Measurements from ENCODE around the gene HIVEP2. TPM values are rescaled to one million over a fixed set of nuclear protein-coding genes. Genes with fewer than 3 reads are reported as not detected.
A peak's percentile ranks its signal among the peaks of the same experiment; 100 is the strongest.

HIVEP2 gene
- total RNA-seq, 2 experiments from 2014 or later, result 30.2 to 35.4 TPM

DNA sequence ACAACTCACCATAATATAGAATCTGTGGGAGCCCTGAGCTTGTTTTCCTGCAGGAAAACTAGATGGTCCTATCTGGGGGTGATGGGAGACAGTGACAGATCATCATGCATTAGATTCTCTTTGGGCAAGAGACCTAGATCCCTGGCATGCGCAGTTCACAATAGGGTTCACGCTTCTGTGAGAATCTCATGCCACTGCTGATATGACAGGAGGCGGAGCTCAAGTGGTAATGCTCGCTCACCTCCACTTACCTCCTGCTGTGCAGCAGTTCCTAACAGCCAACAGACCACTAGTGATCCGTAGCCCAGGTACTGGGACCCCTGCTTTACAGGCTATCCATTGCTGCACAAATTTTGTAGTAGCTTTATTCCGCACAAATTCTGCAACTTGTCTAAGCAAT lies 84.5 kb downstream of the HIVEP2 start:
- Mint-ChIP-seq H3K9me3 (no peaks in the 10 kb centered on the region), H3K27ac (peak overlapping the region; percentile 55), H3K4me3 (no peak overlapping the region), H3K27me3 (no peaks in the 10 kb centered on the region), H3K36me3 (ENCODE audit: low read depth) (peaks cover 20% of the 10 kb centered on the region), H3K4me1 (peaks cover 70% of the 10 kb centered on the region)
- ChIA-PET POLR2A (interaction anchor here (0.5 kb wide), 1 partner anchor 75 kb away, joined by 10 read pairs; no protein-coding TSS in a partner anchor), CTCF (interaction anchor here (1.3 to 2.9 kb wide), 2 partner anchors 11 to 14 kb away, joined by 3 to 12 read pairs; no protein-coding TSS in a partner anchor)
- DNase-seq, result no peak

DNA sequence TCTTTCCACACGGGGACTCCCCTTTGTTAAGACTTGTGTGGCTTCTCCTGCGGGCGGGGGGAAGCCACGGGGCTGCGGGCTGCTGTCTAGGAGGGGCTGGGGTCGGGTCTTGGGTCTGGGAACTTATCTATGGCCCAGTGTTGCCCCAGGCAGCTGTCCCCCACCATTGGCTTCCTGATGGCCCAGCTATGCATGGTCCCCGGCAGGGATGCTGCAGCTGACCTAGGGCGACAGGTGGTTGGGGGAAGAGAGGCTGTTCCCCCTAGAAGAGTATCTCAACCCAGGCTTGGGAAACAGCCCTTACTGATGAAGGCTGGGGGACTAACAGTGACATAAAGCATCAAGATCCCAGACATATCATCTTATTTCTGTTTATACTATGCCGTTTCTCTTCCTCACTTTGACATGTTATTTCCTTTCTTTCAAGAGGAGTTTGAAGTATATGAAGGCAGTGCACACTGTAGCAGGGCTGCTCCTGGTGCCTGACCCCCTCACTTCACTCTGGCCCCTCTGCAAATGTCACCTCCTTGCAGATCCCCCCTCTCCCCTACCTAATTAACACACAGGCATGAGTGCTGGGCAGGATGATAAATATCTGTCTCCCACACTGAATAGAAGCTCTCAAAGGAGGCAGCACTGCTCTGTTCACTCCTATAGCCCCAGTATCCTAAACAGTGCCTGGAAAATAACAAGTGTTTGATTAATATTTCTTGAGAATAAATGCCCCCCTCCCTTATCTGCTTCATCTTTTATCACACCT lies 87.0 kb downstream of the HIVEP2 start:
- Mint-ChIP-seq H3K36me3 (ENCODE audit: low read depth) (peaks cover 41% of the 10 kb centered on the region), H3K27me3 (no peaks in the 10 kb centered on the region), H3K9me3 (peaks cover 2% of the 10 kb centered on the region), H3K4me3 (peak overlapping the region; percentile 71), H3K4me1 (peaks cover 85% of the 10 kb centered on the region), H3K27ac (peak overlapping the region; percentile 99)
- peak; percentile 50 for DNase-seq
- CTCF ChIA-PET, result interaction anchor here (1.3 kb wide), 1 partner anchor 23 kb away, joined by 4 read pairs; no protein-coding TSS in a partner anchor
- POLR2A ChIA-PET, result no interaction called here

DNA sequence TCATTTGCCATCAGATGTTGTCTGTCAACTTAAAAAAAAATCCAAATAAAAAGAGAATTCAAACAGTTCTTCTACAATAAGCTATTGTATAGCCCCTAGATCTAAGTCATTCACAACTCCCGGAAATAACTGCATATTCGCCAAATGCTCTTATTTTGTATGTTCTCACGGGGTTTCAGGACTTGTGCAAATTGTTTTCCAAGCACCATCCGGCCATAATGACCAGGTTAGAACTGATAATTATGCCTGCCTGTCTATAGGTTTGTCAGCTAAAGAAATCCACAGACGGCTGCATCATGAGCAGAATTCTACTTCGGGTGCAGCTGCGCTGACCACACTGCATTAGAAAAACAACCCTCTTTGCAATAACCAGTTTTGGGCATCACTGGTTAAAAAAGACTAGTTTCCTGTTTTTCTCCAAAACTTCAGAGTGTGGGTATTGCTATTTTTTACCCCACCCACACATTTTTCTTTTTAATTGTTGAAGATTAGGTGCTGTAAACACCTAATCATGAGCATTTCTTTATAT lies 87.7 kb downstream of the HIVEP2 start:
- H3K36me3 Mint-ChIP-seq (ENCODE audit: low read depth), result peaks cover 45% of the 10 kb centered on the region
- POLR2A ChIA-PET, result interaction anchor here (0.6 to 0.7 kb wide), 2 partner anchors 14 to 20 kb away, joined by 4 to 15 read pairs; no protein-coding TSS in a partner anchor
- H3K4me3 Mint-ChIP-seq, result peak overlapping the region; percentile 71
- CTCF ChIA-PET, result interaction anchor here (0.7 to 1.4 kb wide), 3 partner anchors 12 to 122 kb away, joined by 3 to 4 read pairs (median 3); no protein-coding TSS in a partner anchor
- peaks cover 92% of the 10 kb centered on the region for H3K4me1 Mint-ChIP-seq
- H3K9me3 Mint-ChIP-seq, result peaks cover 2% of the 10 kb centered on the region
- peak overlapping the region; percentile 99 for H3K27ac Mint-ChIP-seq
- no peaks in the 10 kb centered on the region for H3K27me3 Mint-ChIP-seq
- peak; percentile 55 for DNase-seq

DNA sequence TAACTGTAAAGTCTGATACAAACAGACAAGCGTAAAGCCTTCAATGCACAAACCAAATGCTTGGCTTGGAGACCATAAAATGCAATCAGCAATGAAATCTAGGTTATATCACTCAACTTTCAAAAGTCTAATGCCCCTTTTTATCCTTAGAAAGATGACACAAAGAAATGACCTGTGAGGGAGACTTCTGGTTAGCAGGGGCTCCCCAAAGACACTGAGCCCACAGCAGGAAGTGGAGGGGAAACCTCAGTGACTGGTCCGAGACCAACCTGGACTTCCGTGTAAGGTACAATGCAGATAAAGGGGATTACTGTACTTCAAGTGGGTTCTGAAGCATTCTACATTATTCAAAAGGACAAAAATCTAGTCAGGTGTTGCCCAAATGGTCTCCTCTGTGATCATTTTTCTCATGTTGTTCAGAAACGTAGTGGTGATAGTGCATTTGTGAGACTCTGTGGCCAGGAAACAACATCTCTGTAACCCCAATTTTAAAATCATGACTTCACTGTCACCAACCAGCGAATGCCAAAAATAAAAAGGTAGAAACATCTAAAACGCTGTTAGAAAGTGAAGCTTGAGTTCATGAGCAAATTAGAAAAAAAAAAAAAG lies 88.2 kb downstream of the HIVEP2 start:
- ChIA-PET POLR2A (interaction anchor here (0.6 to 0.7 kb wide), 3 partner anchors 14 to 20 kb away, joined by 4 to 15 read pairs (median 4); no protein-coding TSS in a partner anchor), CTCF (interaction anchor here (0.7 to 1.4 kb wide), 3 partner anchors 12 to 121 kb away, joined by 3 to 4 read pairs (median 3); no protein-coding TSS in a partner anchor)
- peak; percentile 52 for DNase-seq
- Mint-ChIP-seq H3K27ac (peak overlapping the region; percentile 99), H3K27me3 (no peaks in the 10 kb centered on the region), H3K4me1 (peaks cover 93% of the 10 kb centered on the region), H3K36me3 (ENCODE audit: low read depth) (peaks cover 45% of the 10 kb centered on the region), H3K4me3 (peak overlapping the region; percentile 71), H3K9me3 (peaks cover 2% of the 10 kb centered on the region)

DNA sequence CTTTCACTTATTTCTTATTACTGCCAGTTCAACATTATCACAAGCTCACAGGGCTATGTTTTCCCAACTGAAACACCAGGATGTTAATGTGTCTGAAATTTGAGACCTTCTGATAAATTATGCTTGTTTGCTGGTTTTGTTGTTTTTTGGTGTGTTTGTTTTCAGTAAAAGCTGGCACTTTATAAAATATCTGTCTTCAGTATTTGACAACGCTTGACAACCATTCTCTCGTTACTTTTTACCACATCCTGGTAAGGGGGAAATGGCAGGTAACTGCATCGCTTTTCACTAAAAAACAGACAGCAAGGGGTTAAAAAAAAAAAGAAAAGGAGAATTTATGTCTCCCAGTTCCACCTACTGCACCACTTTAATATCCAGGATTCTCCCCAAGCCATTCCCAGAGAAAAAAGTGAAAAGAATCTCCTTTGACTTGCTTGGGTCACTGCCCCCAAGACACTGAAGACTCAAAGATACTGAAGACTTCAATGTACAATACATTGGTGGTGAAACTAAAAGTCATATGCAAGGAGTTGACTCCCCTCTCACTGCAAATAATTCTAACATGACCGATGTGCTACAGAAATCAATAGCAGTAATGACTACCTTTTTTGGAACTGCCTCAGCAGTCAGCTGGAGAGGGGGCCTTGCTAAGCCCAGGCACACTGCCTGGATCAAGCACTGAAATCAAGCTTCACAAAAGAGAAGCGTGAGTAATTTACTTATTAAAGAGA lies 88.9 kb downstream of the HIVEP2 start:
- peaks cover 46% of the 10 kb centered on the region for H3K36me3 Mint-ChIP-seq (ENCODE audit: low read depth)
- CTCF ChIA-PET, result interaction anchor here (1.4 kb wide), 1 partner anchor 13 kb away, joined by 3 read pairs; no protein-coding TSS in a partner anchor

DNA sequence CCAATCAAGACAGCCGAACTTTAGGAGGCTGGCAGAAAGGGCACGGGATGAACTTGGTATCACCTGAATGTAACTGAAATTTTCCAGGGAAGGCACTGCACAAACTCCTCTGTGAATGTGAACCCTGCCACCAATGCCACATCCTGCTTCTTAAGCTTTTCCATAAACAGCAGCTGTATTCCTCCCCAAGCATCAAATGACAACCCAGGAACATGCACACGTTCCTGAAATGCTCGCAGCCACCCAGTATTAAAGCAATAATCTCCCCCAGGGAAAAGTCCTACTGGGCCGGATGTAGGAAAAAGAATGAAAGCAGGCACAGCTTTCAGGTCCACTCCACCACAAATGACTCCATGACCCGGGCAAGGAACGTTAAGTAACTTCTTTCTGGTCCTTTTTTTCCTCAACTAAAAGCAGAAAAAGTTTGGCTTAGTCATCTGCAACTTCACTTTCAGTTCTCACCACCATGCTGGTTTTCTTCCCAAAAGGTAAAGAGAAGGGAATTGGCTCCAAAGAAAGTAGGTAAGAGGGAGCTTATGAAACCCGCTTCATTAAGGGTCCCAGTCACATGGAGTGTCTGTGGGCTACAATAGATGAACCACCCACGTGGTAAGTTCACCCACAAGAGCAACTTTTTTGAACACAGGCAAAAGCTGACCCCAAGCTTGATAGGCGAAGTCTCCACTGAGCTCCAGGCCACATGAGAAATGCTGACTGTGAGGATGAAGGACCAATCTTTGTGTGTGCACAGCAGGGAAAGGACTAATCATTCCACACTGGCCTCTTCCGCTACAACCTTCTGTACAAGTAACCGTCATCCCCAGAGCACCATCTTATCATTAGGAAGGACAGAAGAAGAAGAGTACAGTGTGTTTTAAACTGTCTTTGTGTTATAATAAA lies 90.1 kb downstream of the HIVEP2 start:
- CTCF ChIA-PET, result interaction anchor here (0.9 to 1.8 kb wide), 4 partner anchors 10 to 27 kb away, joined by 3 to 6 read pairs (median 4); no protein-coding TSS in a partner anchor
- Mint-ChIP-seq H3K36me3 (ENCODE audit: low read depth) (peaks cover 41% of the 10 kb centered on the region), H3K27ac (peak overlapping the region; percentile 99), H3K4me3 (peak overlapping the region; percentile 71), H3K27me3 (no peaks in the 10 kb centered on the region), H3K4me1 (peaks cover 96% of the 10 kb centered on the region), H3K9me3 (peaks cover 2% of the 10 kb centered on the region)
- POLR2A ChIA-PET, result no interaction called here
- DNase-seq, result no peak

More for the DNA sequence above, 88.9 kb downstream of the HIVEP2 start:
- Mint-ChIP-seq H3K4me3 (peak overlapping the region; percentile 71), H3K27ac (peak overlapping the region; percentile 99), H3K9me3 (peaks cover 2% of the 10 kb centered on the region), H3K27me3 (no peaks in the 10 kb centered on the region), H3K4me1 (peaks cover 94% of the 10 kb centered on the region)
- DNase-seq, result no peak
- POLR2A ChIA-PET, result interaction anchor here (0.6 kb wide), 1 partner anchor 13 kb away, joined by 4 read pairs; no protein-coding TSS in a partner anchor

DNA sequence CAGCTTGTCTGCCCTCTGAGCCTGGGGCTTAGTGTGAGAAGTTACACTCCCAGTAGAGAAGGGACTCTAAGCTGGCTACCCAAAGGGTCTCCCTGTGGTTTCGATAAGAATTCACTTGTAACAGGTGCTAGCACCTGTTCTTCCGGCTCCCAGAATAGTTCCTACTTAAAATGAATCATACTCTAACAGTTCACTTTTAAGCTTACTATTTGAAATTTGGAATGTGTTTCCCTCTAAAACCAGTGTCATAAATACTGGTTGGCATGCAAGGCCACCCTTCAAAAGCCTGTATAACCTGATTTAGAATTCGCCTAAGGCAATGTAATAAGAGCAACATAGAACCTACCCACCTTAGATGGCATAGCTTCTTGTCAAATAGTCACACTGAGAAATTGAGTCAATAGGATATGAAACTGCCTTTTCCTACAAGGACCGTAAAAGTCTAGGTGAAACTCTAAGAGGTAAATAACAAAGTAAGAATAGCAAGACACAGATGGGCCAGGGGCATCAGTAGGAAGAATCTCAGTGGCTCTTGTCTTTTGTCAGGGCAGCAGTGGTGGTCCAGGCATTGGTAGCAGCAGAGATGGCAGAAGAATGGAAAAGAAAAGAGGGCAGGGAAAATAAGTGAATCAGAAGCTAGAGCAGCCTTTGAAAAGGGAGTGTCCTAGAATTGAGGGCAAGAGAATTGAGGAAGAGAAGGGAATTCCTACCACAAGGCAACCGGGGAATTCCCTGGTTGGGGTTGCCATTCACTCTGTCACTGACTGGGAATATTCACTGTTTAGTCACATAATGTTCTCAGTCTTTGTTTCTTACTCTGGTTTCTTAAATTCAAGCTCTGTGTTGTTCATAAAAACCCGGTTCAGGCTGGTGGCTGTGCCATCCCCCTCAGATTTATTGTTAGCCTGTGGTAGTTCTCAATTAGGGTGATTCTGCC lies 91.5 kb downstream of the HIVEP2 start:
- Mint-ChIP-seq H3K9me3 (peaks cover 2% of the 10 kb centered on the region), H3K27ac (peak overlapping the region; percentile 99), H3K36me3 (ENCODE audit: low read depth) (peaks cover 40% of the 10 kb centered on the region), H3K4me3 (no peak overlapping the region), H3K27me3 (no peaks in the 10 kb centered on the region), H3K4me1 (peaks cover 95% of the 10 kb centered on the region)
- CTCF ChIA-PET, result interaction anchor here (1.0 to 1.8 kb wide), 6 partner anchors 10 to 29 kb away, joined by 3 to 6 read pairs (median 3); no protein-coding TSS in a partner anchor
- POLR2A ChIA-PET, result no interaction called here
- no peak for DNase-seq

DNA sequence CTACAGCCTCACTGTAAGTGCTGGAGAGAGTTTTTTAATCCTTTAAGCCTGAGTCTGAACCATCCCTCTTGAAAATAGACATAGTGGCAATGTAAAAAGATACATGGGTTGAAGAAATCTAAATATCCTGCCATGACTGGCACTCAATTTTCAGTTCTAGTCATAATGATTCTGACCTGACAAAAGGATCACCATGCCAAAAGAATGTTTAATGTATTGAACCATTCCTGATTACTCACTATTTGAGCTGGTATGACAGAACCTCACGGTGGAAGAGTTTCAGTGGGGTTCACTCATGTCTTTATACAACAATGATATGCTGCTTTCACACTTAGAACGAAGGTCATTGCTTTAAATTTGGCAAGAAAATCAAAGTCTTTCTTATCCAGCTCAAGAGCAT lies 93.4 kb downstream of the HIVEP2 start:
- Mint-ChIP-seq H3K4me1 (peaks cover 94% of the 10 kb centered on the region), H3K36me3 (ENCODE audit: low read depth) (peaks cover 41% of the 10 kb centered on the region), H3K27me3 (no peaks in the 10 kb centered on the region), H3K9me3 (peaks cover 2% of the 10 kb centered on the region), H3K4me3 (no peak overlapping the region), H3K27ac (peak overlapping the region; percentile 81)
- CTCF ChIA-PET, result interaction anchor here (0.7 kb wide), 1 partner anchor 9 kb away, joined by 3 read pairs; no protein-coding TSS in a partner anchor
- POLR2A ChIA-PET, result no interaction called here
- no peak for DNase-seq

DNA sequence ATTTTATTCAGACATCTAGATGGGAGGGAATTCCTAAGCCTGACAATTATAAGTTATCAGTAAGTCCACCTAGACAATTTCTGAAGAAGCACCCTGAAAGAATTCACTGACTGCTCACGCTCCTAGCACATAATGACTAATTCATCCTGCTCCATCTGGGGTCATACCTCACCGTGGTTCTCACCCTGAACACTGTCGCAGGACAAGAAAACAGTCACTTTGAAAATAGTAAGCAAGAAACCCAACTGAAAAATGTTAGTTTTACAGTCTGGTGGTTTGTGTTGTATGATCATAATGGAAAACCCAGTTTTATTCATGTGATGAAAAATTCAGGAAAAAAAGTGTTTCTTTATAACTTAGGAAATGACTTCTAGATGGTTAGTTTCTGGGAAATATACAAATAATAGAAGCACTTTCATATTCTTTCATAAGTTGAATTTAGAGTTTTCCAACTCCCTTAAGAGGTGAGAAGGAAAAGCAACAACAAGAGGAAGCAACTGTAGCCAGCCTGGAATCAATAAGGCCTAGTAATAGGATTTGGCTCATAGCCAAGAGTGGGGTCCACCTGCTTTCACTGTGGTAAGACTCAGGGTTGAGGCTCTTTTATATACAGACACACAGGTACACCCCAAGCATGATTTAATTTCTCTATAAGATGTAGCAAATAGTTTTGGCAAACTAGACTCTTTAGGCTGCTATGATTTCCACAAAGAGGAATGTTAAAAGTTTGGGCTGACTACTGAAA lies 94.1 kb downstream of the HIVEP2 start:
- ChIA-PET CTCF (interaction anchor here (0.8 to 1.1 kb wide), 2 partner anchors 10 to 14 kb away, joined by 3 read pairs; no protein-coding TSS in a partner anchor), POLR2A (no interaction called here)
- H3K27me3 Mint-ChIP-seq, result no peaks in the 10 kb centered on the region
- peak overlapping the region; percentile 81 for H3K27ac Mint-ChIP-seq
- H3K9me3 Mint-ChIP-seq, result peaks cover 2% of the 10 kb centered on the region
- DNase-seq, result peak; percentile 30
- H3K4me3 Mint-ChIP-seq, result peak overlapping the region; percentile 57
- H3K4me1 Mint-ChIP-seq, result peaks cover 94% of the 10 kb centered on the region
- peaks cover 39% of the 10 kb centered on the region for H3K36me3 Mint-ChIP-seq (ENCODE audit: low read depth)

DNA sequence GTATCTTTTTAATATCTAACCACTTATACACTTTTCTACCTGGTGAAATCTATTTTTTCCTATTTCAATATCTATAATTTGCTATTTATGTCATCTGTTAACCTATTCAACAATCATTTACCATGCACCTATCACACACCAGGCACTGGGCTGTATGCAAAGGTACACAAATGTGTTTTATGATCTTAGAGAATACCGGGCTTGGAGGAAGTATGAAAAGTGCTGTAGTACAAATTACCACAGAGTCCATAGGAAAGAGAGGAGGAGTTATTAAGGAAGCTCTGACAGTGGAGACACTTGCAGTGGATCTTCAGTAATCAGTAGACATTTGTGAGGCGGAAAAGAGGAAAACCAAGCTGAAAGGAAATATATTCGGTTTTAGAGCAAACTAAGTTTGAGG lies 96.0 kb downstream of the HIVEP2 start:
- CTCF ChIA-PET, result interaction anchor here (0.6 to 2.2 kb wide), 4 partner anchors 11 to 1798 kb away, joined by 3 to 5 read pairs (median 4); no protein-coding TSS in a partner anchor
- peaks cover 27% of the 10 kb centered on the region for H3K36me3 Mint-ChIP-seq (ENCODE audit: low read depth)
- H3K27ac Mint-ChIP-seq, result peak overlapping the region; percentile 58
- no peak overlapping the region for H3K4me3 Mint-ChIP-seq
- no peaks in the 10 kb centered on the region for H3K27me3 Mint-ChIP-seq
- no peaks in the 10 kb centered on the region for H3K9me3 Mint-ChIP-seq
- no peak for DNase-seq
- peaks cover 94% of the 10 kb centered on the region for H3K4me1 Mint-ChIP-seq
- POLR2A ChIA-PET, result no interaction called here

All from activated CD4-positive, alpha-beta T cell treated with anti-CD3 and anti-CD28 coated beads, Interleukin-2, amount 10 ng/mL, durations not matched to agents 7 days and 5 days (primary cell).